Activated CD4-positive, alpha-beta T cell treated with anti-CD3 and anti-CD28 coated beads for 1 hour (primary cell): ENCODE results near the gene BEST3.

Experiments used
- DNase-seq: peaks from one replicate; pipeline ENCODE4 v3.0.0-alpha.2; 2020

The BEST3 gene

GRCh38 chr12:69698769-69699540, at the start of gene BEST3:
TSS of gene BEST3 (minus strand) at chr12:69699303. CDS start at chr12:69697798, 1,505 bp downstream.
- no peak for DNase-seq

GRCh38 chr12:69744109-69744508, 45.0 kb upstream of the BEST3 start:
- DNase-seq: no peak

GRCh38 chr12:69739287-69740191, 40.4 kb upstream of the BEST3 start:
- DNase-seq: peak; percentile 36

GRCh38 chr12:69738351-69739286, 39.5 kb upstream of the BEST3 start, which contains the start of gene RAB3IP:
TSS of gene RAB3IP (plus strand) at chr12:69738860. CDS start at chr12:69755409, 16,549 bp downstream.
- DNase-seq: peak; percentile 88

- DNase-seq: no peak
Measured at GRCh38 chr12:69733638-69734037, 34.5 kb upstream of the BEST3 start.

GRCh38 chr12:69732088-69732487, 33.0 kb upstream of the BEST3 start:
- no peak for DNase-seq

- DNase-seq: no peak
Measured at GRCh38 chr12:69726922-69727321, 27.8 kb upstream of the BEST3 start.

- DNase-seq: no peak
Measured at GRCh38 chr12:69720750-69721149, 21.6 kb upstream of the BEST3 start.

- DNase-seq: no peak
Measured at GRCh38 chr12:69719336-69720316, 20.5 kb upstream of the BEST3 start.

GRCh38 chr12:69714542-69714941, 15.4 kb upstream of the BEST3 start:
- DNase-seq: no peak

- DNase-seq: no peak
Measured at GRCh38 chr12:69712826-69713225, 13.7 kb upstream of the BEST3 start.

- no peak for DNase-seq
Measured at GRCh38 chr12:69708649-69709048, 9.5 kb upstream of the BEST3 start.

GRCh38 chr12:69704357-69704756, 5.3 kb upstream of the BEST3 start:
- DNase-seq: no peak

- DNase-seq: no peak
Measured at GRCh38 chr12:69703146-69703642, 4.1 kb upstream of the BEST3 start.

GRCh38 chr12:69701826-69702225, 2.7 kb upstream of the BEST3 start:
- DNase-seq: no peak

- DNase-seq: no peak
Measured at GRCh38 chr12:69698054-69698453, 1.0 kb downstream of the BEST3 start.

- no peak for DNase-seq
Measured at GRCh38 chr12:69694123-69694522, 5.0 kb downstream of the BEST3 start.

GRCh38 chr12:69689638-69690037, 9.5 kb downstream of the BEST3 start:
- no peak for DNase-seq

GRCh38 chr12:69688471-69689427, 10.4 kb downstream of the BEST3 start:
- no peak for DNase-seq

GRCh38 chr12:69688021-69688420, 11.1 kb downstream of the BEST3 start:
- DNase-seq: no peak
